Fibroblast of pulmonary artery (primary cell): ENCODE data around the gene EPC2.
A peak's percentile ranks its signal among the peaks of the same experiment; 100 is the strongest.
"Not testable (repeated sequence)": the region's sequence is repeated elsewhere in the genome, so short reads cannot be mapped to it uniquely, and the experiment has no call there.

Source experiments
- DNase-seq: peaks from one replicate; pipeline ENCODE4 v3.0.0-alpha.2; 2010; ENCODE audit warnings: low read depth
- H3K4me3 ChIP-seq: replicated peaks from 2 replicates; pipeline ENCODE4 v1.5.1; 2011; ENCODE audit warnings: low read depth, mild to moderate bottlenecking, control low read depth, low read length, moderate library complexity
- TF ChIP-seq, protein P1 (sequence below): IDR thresholded peaks from 2 replicates; pipeline ENCODE4 v1.5.1; 2011; ENCODE audit warnings: mild to moderate bottlenecking, control low read depth, low read length, inconsistent platforms; ENCODE audit errors: missing control alignments

The EPC2 gene

DNA sequence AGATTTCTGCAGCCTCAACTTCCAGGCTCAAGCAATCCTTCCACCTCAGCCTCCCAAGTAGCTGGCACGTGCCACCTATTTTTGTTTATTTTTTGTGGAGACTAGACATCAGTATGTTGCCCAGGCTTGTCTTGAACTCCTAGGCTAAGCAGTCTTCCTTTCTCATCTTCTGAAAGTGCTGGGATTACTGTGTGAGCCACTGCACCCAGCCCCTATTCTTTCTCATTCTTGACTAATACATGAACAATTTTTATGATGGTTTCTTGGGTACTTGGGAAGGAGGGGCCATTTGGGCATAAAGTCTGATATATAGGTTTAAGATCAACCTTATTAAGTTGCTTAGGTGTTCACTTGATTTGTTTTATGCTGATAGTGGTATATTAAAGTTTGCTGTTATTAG, 26.2 kb downstream of the EPC2 start:
- TF ChIP-seq, protein P1, sequence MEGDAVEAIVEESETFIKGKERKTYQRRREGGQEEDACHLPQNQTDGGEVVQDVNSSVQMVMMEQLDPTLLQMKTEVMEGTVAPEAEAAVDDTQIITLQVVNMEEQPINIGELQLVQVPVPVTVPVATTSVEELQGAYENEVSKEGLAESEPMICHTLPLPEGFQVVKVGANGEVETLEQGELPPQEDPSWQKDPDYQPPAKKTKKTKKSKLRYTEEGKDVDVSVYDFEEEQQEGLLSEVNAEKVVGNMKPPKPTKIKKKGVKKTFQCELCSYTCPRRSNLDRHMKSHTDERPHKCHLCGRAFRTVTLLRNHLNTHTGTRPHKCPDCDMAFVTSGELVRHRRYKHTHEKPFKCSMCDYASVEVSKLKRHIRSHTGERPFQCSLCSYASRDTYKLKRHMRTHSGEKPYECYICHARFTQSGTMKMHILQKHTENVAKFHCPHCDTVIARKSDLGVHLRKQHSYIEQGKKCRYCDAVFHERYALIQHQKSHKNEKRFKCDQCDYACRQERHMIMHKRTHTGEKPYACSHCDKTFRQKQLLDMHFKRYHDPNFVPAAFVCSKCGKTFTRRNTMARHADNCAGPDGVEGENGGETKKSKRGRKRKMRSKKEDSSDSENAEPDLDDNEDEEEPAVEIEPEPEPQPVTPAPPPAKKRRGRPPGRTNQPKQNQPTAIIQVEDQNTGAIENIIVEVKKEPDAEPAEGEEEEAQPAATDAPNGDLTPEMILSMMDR, result no peak
- H3K4me3 ChIP-seq, result no peak overlapping the region
- no peak for DNase-seq

DNA sequence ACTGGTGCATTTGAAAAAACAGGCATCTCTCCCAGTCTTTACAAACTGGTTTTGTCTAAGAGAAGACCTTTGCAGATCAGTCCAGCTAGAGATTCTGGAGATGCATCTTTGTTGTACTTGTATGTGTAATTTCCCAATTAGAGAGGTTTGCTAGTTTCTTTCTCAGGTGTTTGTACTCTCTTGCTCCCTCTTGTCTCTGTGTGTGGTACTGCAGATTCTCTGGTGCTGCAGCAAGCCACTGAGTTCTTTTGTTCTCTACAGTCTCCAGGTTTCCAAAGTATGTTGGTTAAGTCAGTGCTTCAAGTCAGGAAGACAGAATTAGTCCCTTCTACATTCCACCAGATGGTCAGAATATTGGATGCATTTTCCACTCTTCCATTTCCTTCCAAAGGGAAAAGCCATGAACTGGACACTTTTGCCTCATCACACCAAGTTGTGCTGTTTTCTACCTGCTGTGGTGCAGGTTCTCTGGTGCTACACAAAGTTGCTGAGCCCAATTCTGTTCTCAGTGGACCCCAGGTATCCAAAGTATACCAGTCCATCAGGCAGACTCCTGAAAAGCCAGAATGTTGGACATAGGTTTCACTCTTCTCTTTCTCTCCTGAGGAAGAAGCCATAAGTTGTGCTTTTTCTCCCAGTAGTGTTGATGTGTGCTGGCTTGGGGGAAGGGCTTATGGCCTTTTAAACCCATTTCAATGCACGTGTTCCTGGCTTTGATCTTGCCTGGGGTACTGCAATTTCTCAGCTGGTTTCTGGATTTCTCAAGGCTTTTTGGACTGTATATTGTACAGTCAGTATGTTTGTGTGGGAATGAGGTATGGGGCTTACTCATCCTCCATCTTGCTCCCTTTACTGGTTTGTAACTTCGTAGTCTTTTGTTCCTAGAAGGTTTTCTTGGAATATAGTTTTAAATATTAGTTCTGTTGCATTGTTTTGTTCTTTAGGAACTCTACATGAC, 29.8 kb downstream of the EPC2 start:
- no peak overlapping the region for H3K4me3 ChIP-seq
- no peak for DNase-seq
- TF ChIP-seq, protein P1, result peak; percentile 59

DNA sequence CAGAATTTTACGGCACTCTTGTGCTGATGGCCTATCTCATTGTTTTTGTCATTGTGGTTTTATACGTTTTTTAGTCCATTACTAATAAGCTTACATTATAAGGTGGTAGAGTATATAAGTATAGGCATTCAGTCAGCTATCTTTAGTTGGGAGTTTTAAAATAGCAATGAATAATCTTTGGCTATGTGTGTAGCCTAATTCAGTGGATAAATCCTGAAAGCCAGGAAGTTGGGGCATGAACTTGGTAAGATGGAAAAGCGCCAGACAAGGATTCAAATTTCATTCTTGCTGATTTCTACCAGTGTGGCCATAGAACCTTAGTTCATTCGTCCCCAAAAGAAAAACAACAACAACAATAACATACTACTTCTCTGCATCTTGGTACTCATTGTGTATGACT, 31.2 kb downstream of the EPC2 start:
- TF ChIP-seq, protein P1, result no peak
- H3K4me3 ChIP-seq, result no peak overlapping the region
- DNase-seq, result peak; percentile 31

DNA sequence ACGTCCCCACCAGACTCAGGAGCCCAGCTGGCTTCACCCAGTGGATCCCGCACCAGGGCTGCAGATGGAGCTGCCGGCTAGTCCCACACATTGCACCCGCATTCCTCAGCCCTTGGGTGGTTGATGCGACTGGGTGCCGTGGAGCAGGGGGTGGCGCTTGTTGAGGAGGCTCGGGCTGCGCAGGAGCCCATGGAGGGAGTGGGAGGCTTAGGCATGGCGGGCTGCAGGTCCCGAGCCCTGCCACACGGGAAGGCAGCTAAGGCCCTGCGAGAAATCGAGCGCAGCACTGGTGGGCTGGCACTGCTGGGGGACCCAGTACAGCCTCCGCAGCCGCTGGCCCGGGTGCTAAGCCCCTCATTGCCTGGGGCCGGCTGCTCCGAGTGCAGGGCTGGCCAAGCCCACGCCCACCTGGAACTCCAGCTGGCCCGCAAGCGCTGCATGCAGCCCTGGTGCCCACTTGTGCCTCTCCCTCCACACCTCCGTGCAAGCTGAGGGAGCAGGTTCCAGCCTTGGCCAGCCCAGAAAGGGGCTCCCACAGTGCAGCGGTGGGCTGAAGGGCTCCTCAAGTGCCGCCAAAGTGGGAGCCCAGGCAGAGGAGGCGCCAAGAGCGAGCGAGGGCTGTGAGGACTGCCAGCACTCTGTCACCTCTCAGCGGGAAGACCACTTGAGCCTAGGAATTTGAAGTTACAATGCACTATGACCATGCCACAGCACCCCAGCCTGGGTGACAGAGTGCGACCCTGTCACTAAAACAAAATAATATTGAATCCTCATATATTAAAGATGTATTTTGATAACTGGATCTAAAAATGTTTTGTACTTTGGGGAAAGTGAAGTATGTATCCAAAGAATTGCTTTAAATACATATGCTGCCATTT, 34.0 kb downstream of the EPC2 start:
- not testable (repeated sequence) for H3K4me3 ChIP-seq, DNase-seq

DNA sequence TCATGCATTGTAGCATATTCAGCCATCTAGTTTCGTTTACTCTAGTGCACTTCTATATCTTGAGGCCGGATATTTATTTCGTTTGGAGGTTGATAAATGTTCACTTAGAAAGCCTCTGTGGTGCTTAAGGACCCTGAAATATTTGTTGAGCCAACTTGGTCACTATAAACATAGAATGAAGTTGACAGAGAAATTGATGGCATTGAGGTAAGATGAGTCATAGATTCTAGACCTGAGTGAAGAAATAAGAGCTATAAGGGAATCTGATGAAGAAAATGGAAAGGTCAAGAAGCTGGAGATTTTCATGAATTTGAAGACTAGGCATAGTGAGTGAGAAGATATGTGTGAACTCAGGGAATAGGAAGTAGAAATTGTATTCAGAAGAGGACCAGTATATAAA, 35.9 kb downstream of the EPC2 start:
- peak; percentile 22 for DNase-seq
- TF ChIP-seq, protein P1, result no peak
- no peak overlapping the region for H3K4me3 ChIP-seq

DNA sequence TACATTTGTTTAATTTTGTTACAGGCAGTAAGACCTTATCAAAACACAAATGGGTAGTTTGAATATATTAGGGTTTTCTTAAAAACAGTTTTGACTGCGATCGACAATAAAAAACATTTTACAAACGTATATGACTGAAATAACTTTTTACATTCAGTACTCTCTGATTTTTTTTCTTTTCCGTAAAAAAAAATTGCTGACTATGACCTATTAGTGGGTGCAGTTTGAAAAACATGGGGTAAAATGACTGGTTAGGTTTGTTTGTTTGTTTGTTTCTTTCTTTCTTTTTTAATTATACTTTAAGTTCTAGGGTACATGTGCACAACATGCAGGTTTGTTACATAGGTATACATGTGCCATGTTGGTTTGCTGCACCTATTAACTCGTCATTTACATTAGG, 36.9 kb downstream of the EPC2 start:
- DNase-seq, result no peak

DNA sequence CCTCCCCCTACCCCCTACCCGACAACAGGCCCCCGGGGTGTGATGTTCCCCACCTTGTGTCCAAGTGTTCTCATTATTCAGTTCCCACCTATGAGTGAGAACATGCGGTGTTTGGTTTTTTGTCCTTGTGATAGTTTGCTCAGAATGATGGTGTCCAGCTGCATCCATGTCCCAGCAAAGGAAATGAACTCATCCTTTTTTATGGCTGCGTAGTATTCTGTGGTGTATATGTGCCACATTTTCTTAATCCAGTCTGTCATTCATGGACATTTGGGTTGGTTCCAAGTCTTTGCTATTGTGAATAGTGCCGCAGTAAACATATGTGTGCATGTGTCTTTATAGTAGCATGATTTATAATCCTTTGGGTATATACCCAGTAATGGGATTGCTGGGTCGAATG, 37.3 kb downstream of the EPC2 start:
- not testable (repeated sequence) for DNase-seq, H3K4me3 ChIP-seq

More for the DNA sequence above, 36.9 kb downstream of the EPC2 start:
- H3K4me3 ChIP-seq, result no peak overlapping the region
- TF ChIP-seq, protein P1, result no peak

DNA sequence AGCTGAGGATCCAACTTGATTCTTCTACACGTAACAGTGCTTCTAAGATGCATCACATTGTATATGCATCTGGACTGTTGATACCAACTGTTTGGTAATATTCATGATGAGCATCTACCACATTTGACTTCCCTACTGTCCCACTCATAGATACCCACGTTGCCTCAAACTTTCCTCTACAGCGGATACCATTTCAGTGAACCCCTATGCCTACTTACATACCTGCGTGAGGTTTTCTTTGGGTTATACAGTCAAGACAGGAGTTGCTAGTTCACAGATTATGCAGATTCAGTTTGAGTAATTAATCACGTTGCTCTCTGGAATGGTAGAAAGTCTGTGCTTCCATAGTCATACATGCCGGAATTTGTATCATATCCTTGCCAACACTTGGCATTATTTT, 40.0 kb downstream of the EPC2 start:
- H3K4me3 ChIP-seq, result no peak overlapping the region
- TF ChIP-seq, protein P1, result no peak
- no peak for DNase-seq
